CD14-positive monocyte (primary cell): ENCODE data around the gene GJB6. TPM values are rescaled to one million over a fixed set of nuclear protein-coding genes. Genes with fewer than 3 reads are reported as not detected.

Experiments used
- DNase-seq, 3 donors: peaks; one replicate each; pipeline ENCODE4 v3.0.0-alpha.2; 2011 to 2022
- H2AFZ ChIP-seq: 2 replicates; pipeline ENCODE4 v1.6.0; 2012; ENCODE audit warnings: mild to moderate bottlenecking, low read depth, low read length, inconsistent platforms; ENCODE audit not compliant: insufficient read depth, poor library complexity, severe bottlenecking
- H3K27ac ChIP-seq, 2 donors: 1 replicate in 1 of 2; 2 replicates in 1 of 2; pipeline ENCODE4 v1.5.1; 2012 to 2013; ENCODE audit warnings: low read length in 2 of 2, control low read depth in 1 of 2, inconsistent platforms in 1 of 2, low read depth in 1 of 2, mild to moderate bottlenecking in 1 of 2
- H3K27me3 ChIP-seq, 2 donors: one replicate each; pipeline versions ENCODE4 v1.6.0 to v1.6.1; 2011 to 2013; ENCODE audit warnings: low read length in 2 of 2; ENCODE audit not compliant: control insufficient read depth in 2 of 2, insufficient read depth in 2 of 2
- H3K36me3 ChIP-seq, 2 donors: replicated peaks in 1 of 2; 1 replicate in 1 of 2; 2 replicates in 1 of 2; pipeline versions ENCODE4 v1.5.1 to v1.6.1; 2012 to 2013; ENCODE audit warnings: low read length in 2 of 2, control low read depth in 1 of 2, inconsistent platforms in 1 of 2, mild to moderate bottlenecking in 1 of 2; ENCODE audit not compliant: insufficient read depth in 2 of 2, control insufficient read depth in 1 of 2
- H3K4me1 ChIP-seq, 2 donors: 1 replicate in 1 of 2; 2 replicates in 1 of 2; pipeline versions ENCODE4 v1.5.1 to v1.6.1; 2012 to 2013; ENCODE audit warnings: low read length in 2 of 2, control low read depth in 1 of 2, inconsistent platforms in 1 of 2, mild to moderate bottlenecking in 1 of 2, moderate library complexity in 1 of 2; ENCODE audit not compliant: insufficient read depth in 2 of 2, control insufficient read depth in 1 of 2
- H3K4me2 ChIP-seq: replicated peaks from 2 replicates; pipeline ENCODE3; 2012; ENCODE audit warnings: low read length, moderate library complexity, mild to moderate bottlenecking; ENCODE audit not compliant: poor library complexity, severe bottlenecking; ENCODE audit errors: extremely low read depth
- H3K4me3 ChIP-seq, 3 experiments: fragments of 200-600 bp in 1 of 3; sonication (generic) in 1 of 3; replicated peaks in 1 of 3; 1 replicate in 2 of 3; 2 replicates in 1 of 3; pipeline ENCODE4 v1.5.1; 2011 to 2013; ENCODE audit warnings: low read length in 3 of 3, mild to moderate bottlenecking in 3 of 3, control low read depth in 2 of 3, low read depth in 2 of 3, inconsistent platforms in 1 of 3, moderate library complexity in 1 of 3
- H3K79me2 ChIP-seq: 2 replicates; pipeline ENCODE4 v1.6.0; 2012; ENCODE audit warnings: mild to moderate bottlenecking, control low read depth, inconsistent platforms, low read length, moderate library complexity; ENCODE audit not compliant: insufficient read depth
- H3K9ac ChIP-seq: 2 replicates; pipeline ENCODE4 v1.6.0; 2017; ENCODE audit warnings: low read length, mild to moderate bottlenecking; ENCODE audit not compliant: insufficient read depth, poor library complexity, severe bottlenecking
- H3K9me3 ChIP-seq, 2 donors: replicated peaks in 1 of 2; 1 replicate in 1 of 2; 2 replicates in 1 of 2; pipeline versions ENCODE4 v1.5.1 to v1.6.1; 2012 to 2013; ENCODE audit warnings: low read length in 2 of 2, control low read depth in 1 of 2; ENCODE audit not compliant: control insufficient read depth in 1 of 2, insufficient read depth in 1 of 2
- H4K20me1 ChIP-seq: 2 replicates; pipeline ENCODE4 v1.6.0; 2012; ENCODE audit warnings: mild to moderate bottlenecking, low read length, control low read depth, moderate library complexity; ENCODE audit not compliant: insufficient read depth
- H3K27ac Mint-ChIP-seq, 7 donors: one replicate each; pipeline ENCODE4 v1.8.0; 2020; ENCODE audit warnings: mild to moderate bottlenecking in 7 of 7, mixed read lengths in 7 of 7, moderate library complexity in 6 of 7, inconsistent platforms in 2 of 7
- H3K27me3 Mint-ChIP-seq, 3 donors: one replicate each; pipeline ENCODE4 v1.8.0; 2021 to 2022; ENCODE audit warnings: low read depth in 3 of 3, mild to moderate bottlenecking in 3 of 3, mixed read lengths in 3 of 3, moderate library complexity in 3 of 3, inconsistent platforms in 1 of 3
- H3K36me3 Mint-ChIP-seq, 2 donors: one replicate each; pipeline ENCODE4 v1.8.0; 2020; ENCODE audit warnings: mixed read lengths in 2 of 2, inconsistent platforms in 1 of 2, mild to moderate bottlenecking in 1 of 2
- H3K4me1 Mint-ChIP-seq: one replicate; pipeline ENCODE4 v1.8.0; 2020; ENCODE audit warnings: mild to moderate bottlenecking, mixed read lengths
- H3K4me3 Mint-ChIP-seq, 2 donors: one replicate each; pipeline ENCODE4 v1.8.0; 2020; ENCODE audit warnings: mild to moderate bottlenecking in 2 of 2, mixed read lengths in 2 of 2, moderate library complexity in 1 of 2
- H3K9me3 Mint-ChIP-seq, 7 donors: one replicate each; pipeline ENCODE4 v1.8.0; 2020 to 2022; ENCODE audit warnings: mixed read lengths in 7 of 7, mild to moderate bottlenecking in 6 of 7, moderate library complexity in 6 of 7, inconsistent platforms in 2 of 7
- WGBS: methylation state at CpG from one replicate; pipeline ENCODE4 v1.1.5; 2013; ENCODE audit warnings: missing lambda C conversion rate; ENCODE audit not compliant: insufficient coverage; 5-methylcytosine and 5-hydroxymethylcytosine counted together
- intact Hi-C, 2 donors: fragments of 100-400 bp; cut with micrococcal nuclease; formaldehyde crosslinking; loops; one replicate each; pipeline versions ENCODE4 v1.15.0 to v1.15.1; 2023
- polyA plus RNA-seq, 3 donors: library from polyadenylated mRNA; depleted of rRNA in 1 of 3; unstranded in 2 of 3; stranded (reverse) in 1 of 3; fragments of 300-500 nt in 2 of 3; fragments of >200 nt in 1 of 3; fragmentation: Illumina TruSeq in 2 of 3; gene quantifications; 1 replicate in 2 of 3; 2 replicates in 1 of 3; pipeline ENCODE4 v1.2.3, GENCODE V29; 2012 to 2021
- TF ChIP-seq, protein P1 (sequence below): fragments of 200-600 bp; IDR thresholded peaks from one replicate; pipeline ENCODE4 v1.8.0; 2022; ENCODE audit warnings: antibody characterized with exemption, mild to moderate bottlenecking

GJB6 gene
- polyA plus RNA-seq, 3 donors, result 0.32 TPM; not detected in 2

DNA sequence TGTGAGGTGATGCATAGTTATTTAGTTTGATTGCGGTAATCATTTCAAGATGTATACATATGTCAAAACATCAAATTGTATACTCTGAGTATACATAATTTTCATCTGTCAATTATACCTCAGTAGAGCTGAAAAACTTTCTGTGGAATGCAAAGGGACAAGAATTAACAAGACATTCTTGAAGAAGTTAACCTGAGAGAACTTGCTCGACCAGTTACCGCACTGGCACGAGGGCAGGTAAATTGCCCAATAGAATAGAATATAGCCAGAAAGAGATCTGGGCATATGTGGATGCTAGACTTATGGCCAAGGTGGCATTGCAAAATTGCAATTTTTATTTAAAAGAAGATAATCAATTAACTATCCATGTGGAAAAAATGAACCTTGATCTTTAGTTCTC, 42.3 kb upstream of the GJB6 start:
- Mint-ChIP-seq H3K4me1 (no peaks in the 10 kb centered on the region), H3K4me3 (no peak overlapping the region), H3K27me3 (peaks cover 4 to 17% (median 13%) of the 10 kb centered on the region in 3 donors), H3K27ac (no peak overlapping the region), H3K9me3 (peaks cover 0 to 11% (median 6%) of the 10 kb centered on the region in 7 donors), H3K36me3 (no peaks in the 10 kb centered on the region)
- Histone ChIP-seq H4K20me1 (no peaks in the 10 kb centered on the region), H3K79me2 (no peaks in the 10 kb centered on the region), H3K4me2 (no peak overlapping the region), H3K4me3 (no peak overlapping the region), H3K9me3 (no peaks in the 10 kb centered on the region), H3K27me3 (peaks cover 0 to 3% of the 10 kb centered on the region in 2 donors), H3K9ac (no peak overlapping the region), H3K4me1 (no peaks in the 10 kb centered on the region), H2AFZ (no peak overlapping the region), H3K36me3 (no peaks in the 10 kb centered on the region), H3K27ac (no peak overlapping the region)
- 83% methylated on average over 1 of the region's 4 CpGs for WGBS
- TF ChIP-seq, protein P1, sequence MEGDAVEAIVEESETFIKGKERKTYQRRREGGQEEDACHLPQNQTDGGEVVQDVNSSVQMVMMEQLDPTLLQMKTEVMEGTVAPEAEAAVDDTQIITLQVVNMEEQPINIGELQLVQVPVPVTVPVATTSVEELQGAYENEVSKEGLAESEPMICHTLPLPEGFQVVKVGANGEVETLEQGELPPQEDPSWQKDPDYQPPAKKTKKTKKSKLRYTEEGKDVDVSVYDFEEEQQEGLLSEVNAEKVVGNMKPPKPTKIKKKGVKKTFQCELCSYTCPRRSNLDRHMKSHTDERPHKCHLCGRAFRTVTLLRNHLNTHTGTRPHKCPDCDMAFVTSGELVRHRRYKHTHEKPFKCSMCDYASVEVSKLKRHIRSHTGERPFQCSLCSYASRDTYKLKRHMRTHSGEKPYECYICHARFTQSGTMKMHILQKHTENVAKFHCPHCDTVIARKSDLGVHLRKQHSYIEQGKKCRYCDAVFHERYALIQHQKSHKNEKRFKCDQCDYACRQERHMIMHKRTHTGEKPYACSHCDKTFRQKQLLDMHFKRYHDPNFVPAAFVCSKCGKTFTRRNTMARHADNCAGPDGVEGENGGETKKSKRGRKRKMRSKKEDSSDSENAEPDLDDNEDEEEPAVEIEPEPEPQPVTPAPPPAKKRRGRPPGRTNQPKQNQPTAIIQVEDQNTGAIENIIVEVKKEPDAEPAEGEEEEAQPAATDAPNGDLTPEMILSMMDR, result no peak
- intact Hi-C loops, result no loop called here
- DNase-seq, result no peak

DNA sequence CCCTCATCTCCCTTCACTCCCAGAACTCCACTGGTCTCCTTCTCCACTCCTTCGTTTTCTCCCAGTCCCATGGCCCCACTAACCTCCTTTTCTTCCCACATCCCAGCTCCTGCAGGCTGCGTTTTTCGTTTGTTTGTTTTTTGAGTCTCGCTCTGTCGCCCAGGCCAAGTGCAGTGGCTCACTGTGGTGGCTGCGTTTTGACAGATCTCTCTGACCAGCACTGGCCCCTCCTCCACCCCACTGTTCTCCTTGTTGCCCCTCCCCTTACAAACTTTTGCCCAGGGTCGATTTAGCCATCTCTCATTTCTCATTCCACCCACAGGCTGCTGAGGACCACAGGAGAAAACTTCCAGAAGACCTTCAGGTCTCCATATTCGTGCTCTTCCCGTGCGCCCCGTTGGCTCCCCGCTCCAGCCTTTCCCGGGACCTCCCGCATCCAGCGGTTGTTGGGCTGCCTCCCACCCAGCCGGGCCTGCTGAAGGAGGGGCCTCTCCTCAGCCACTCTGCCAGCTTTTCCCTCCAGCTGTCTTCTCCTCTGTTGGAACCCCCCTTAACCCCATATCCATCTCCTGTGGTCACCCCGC, 40.6 kb upstream of the GJB6 start:
- TF ChIP-seq, protein P1, result no peak
- intact Hi-C loops, result no loop called here
- no peak overlapping the region for H3K4me3 Mint-ChIP-seq
- H3K27ac ChIP-seq, result no peak overlapping the region
- peaks cover 0 to 3% of the 10 kb centered on the region in 2 donors for H3K27me3 ChIP-seq
- no peaks in the 10 kb centered on the region for H3K36me3 ChIP-seq
- H3K9ac ChIP-seq, result no peak overlapping the region
- no peaks in the 10 kb centered on the region for H3K36me3 Mint-ChIP-seq
- no peaks in the 10 kb centered on the region for H3K9me3 ChIP-seq
- no peaks in the 10 kb centered on the region for H3K4me1 Mint-ChIP-seq
- H2AFZ ChIP-seq, result no peak overlapping the region
- no peak overlapping the region for H3K4me2 ChIP-seq
- peaks cover 6 to 17% (median 13%) of the 10 kb centered on the region in 3 donors for H3K27me3 Mint-ChIP-seq
- no peak overlapping the region for H3K4me3 ChIP-seq
- no peak overlapping the region for H3K27ac Mint-ChIP-seq
- DNase-seq, result no peak
- 86% methylated on average over 11 of the region's 17 CpGs for WGBS
- H3K9me3 Mint-ChIP-seq, result peaks cover 0 to 9% (median 5%) of the 10 kb centered on the region in 7 donors
- no peaks in the 10 kb centered on the region for H3K79me2 ChIP-seq
- no peaks in the 10 kb centered on the region for H3K4me1 ChIP-seq
- H4K20me1 ChIP-seq, result no peaks in the 10 kb centered on the region
